GM06990 (cell line): ENCODE measurements around the gene ZSCAN21.

Source experiments
- DNase-seq: peaks from one replicate; pipeline ENCODE4 v3.0.0-alpha.2; 2011; ENCODE audit not compliant: insufficient read length; ENCODE audit errors: extremely low read depth
- H3K27me3 ChIP-seq: replicated peaks from 2 replicates; pipeline ENCODE4 v1.6.0; 2011; ENCODE audit warnings: low read length; ENCODE audit not compliant: control insufficient read depth, insufficient read depth
- H3K36me3 ChIP-seq: 2 replicates; pipeline ENCODE4 v1.5.1; 2011; ENCODE audit warnings: low read length; ENCODE audit not compliant: control insufficient read depth, insufficient read depth
- H3K4me3 ChIP-seq: replicated peaks from 2 replicates; pipeline ENCODE4 v1.5.1; 2011; ENCODE audit warnings: low read depth, mild to moderate bottlenecking, control low read depth, low read length
- CTCF ChIP-seq: IDR thresholded peaks from 2 replicates; pipeline ENCODE4 v1.5.1; 2011; ENCODE audit warnings: low read length, control low read depth, mild to moderate bottlenecking, inconsistent platforms; ENCODE audit not compliant: insufficient read depth, poor library complexity, severe bottlenecking

ZSCAN21 gene

GRCh38 chr7:100071018-100071723, 21.6 kb downstream of the ZSCAN21 start:
- no peak for DNase-seq
- Histone ChIP-seq H3K36me3 (peaks cover 52% of the 10 kb centered on the region), H3K27me3 (no peaks in the 10 kb centered on the region), H3K4me3 (no peak overlapping the region)
- TF ChIP-seq CTCF, result no peak

- H3K4me3 ChIP-seq, result no peak overlapping the region
- DNase-seq, result no peak
These were observed 22.9 kb downstream of the ZSCAN21 start for GRCh38 chr7:100072462-100072861.

GRCh38 chr7:100074841-100075240, 25.3 kb downstream of the ZSCAN21 start:
- Histone ChIP-seq H3K36me3 (peaks cover 56% of the 10 kb centered on the region), H3K27me3 (no peaks in the 10 kb centered on the region), H3K4me3 (no peak overlapping the region)
- no peak for TF ChIP-seq CTCF
- no peak for DNase-seq

More at GRCh38 chr7:100072462-100072861, 22.9 kb downstream of the ZSCAN21 start:
- TF ChIP-seq CTCF, result no peak
- no peaks in the 10 kb centered on the region for H3K27me3 ChIP-seq
- H3K36me3 ChIP-seq, result peaks cover 56% of the 10 kb centered on the region

GRCh38 chr7:100075418-100075817, 25.8 kb downstream of the ZSCAN21 start:
- no peak for TF ChIP-seq CTCF
- Histone ChIP-seq H3K27me3 (no peaks in the 10 kb centered on the region), H3K4me3 (no peak overlapping the region), H3K36me3 (peaks cover 50% of the 10 kb centered on the region)
- DNase-seq, result no peak

- DNase-seq, result no peak
- H3K36me3 ChIP-seq, result peaks cover 36% of the 10 kb centered on the region
- TF ChIP-seq CTCF, result no peak
- no peak overlapping the region for H3K4me3 ChIP-seq
- no peaks in the 10 kb centered on the region for H3K27me3 ChIP-seq
These were observed 27.6 kb downstream of the ZSCAN21 start for GRCh38 chr7:100077205-100077604.
